Measurements from ENCODE around the gene PAXIP1.

DNA sequence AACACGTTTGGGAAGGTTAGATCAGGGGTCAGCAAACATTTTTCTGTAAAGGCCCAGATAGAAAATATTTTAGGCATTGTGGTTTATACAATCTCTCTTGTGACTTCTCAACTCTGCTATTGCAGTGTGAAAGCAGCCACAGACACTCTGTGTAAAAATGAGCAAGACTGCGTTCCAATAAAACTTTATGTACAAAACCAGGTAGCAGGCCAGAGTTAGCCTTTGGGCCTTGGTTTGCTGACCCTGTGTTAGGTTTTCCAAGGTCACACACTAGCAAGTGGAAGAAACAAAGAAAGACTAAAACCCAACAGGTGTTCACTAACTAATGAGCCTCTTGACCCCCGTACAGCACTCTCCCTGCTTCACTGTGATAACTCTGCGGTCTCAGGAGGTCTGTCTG is 14.9 kb upstream of the PAXIP1 start:
- TF ChIP-seq, protein P1, sequence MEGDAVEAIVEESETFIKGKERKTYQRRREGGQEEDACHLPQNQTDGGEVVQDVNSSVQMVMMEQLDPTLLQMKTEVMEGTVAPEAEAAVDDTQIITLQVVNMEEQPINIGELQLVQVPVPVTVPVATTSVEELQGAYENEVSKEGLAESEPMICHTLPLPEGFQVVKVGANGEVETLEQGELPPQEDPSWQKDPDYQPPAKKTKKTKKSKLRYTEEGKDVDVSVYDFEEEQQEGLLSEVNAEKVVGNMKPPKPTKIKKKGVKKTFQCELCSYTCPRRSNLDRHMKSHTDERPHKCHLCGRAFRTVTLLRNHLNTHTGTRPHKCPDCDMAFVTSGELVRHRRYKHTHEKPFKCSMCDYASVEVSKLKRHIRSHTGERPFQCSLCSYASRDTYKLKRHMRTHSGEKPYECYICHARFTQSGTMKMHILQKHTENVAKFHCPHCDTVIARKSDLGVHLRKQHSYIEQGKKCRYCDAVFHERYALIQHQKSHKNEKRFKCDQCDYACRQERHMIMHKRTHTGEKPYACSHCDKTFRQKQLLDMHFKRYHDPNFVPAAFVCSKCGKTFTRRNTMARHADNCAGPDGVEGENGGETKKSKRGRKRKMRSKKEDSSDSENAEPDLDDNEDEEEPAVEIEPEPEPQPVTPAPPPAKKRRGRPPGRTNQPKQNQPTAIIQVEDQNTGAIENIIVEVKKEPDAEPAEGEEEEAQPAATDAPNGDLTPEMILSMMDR (conservative IDR thresholded peaks at IDR 0.05) = no peak
- no peak for TF ChIP-seq ZFX (IDR thresholded peaks at IDR 0.05)
